ENCODE results near the gene CHST3.

CHST3 gene

DNA sequence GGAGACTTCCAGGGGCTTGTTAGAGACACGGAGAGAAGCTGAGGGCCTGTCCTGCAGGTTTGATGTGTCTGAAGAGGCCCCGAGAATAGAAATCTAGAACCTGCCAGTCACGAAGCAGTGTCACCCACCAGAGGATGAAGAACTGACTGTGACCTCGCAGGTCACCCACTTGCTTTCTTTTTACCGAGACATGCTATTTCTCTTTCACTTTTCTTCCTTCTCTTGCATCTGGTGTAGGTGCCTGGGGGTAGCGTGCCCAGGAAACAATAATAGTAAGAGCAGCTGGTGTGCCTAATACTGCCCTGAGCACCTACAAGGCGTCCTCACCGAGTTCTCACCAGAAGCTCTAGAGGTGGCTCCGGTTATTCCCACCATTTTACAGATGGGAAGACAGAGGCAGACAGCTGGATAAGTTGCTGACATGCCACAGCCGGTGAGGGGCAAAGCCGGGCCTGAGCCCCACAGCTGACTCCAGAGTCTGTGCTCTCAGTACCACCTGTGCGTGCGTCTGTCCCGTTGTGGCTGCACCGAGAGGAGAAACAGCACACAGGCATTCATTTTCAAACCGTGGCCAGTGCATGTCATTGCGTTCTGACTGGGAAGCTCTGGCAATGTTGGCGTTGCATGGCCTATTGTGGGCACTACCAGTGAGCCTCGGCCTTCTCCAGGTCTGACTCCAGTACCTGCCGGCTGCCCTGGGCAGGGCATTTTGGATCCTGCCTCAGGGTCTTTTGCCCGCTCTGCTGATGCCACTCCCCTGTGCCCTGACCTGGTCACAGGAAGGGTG lies 7.8 kb downstream of the CHST3 start:
- TF ChIP-seq, protein P1, sequence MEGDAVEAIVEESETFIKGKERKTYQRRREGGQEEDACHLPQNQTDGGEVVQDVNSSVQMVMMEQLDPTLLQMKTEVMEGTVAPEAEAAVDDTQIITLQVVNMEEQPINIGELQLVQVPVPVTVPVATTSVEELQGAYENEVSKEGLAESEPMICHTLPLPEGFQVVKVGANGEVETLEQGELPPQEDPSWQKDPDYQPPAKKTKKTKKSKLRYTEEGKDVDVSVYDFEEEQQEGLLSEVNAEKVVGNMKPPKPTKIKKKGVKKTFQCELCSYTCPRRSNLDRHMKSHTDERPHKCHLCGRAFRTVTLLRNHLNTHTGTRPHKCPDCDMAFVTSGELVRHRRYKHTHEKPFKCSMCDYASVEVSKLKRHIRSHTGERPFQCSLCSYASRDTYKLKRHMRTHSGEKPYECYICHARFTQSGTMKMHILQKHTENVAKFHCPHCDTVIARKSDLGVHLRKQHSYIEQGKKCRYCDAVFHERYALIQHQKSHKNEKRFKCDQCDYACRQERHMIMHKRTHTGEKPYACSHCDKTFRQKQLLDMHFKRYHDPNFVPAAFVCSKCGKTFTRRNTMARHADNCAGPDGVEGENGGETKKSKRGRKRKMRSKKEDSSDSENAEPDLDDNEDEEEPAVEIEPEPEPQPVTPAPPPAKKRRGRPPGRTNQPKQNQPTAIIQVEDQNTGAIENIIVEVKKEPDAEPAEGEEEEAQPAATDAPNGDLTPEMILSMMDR (IDR thresholded peaks at IDR 0.05; ENCODE audit: low read depth, low read length), result no peak
- TF ChIP-seq POLR2A (IDR thresholded peaks at IDR 0.05; ENCODE audit: extremely low read depth, insufficient read length) (no peak), MAX (IDR thresholded peaks at IDR 0.05; ENCODE audit: low read depth, low read length) (no peak), MYC (IDR thresholded peaks at IDR 0.05; ENCODE audit: low read depth, low read length) (no peak)
- DNase-seq (ENCODE audit: low read depth), result no peak
- H3K4me3 ChIP-seq (ENCODE audit: low read depth, low read length), result no peak overlapping the region

GRCh38 chr10:71972746-71973695 lies 8.8 kb downstream of the CHST3 start:
- TF ChIP-seq MAX (IDR thresholded peaks at IDR 0.05; ENCODE audit: low read depth, low read length), result no peak
- TF ChIP-seq, protein P1 (IDR thresholded peaks at IDR 0.05; ENCODE audit: low read depth, low read length), result no peak
- TF ChIP-seq MYC (IDR thresholded peaks at IDR 0.05; ENCODE audit: low read depth, low read length), result no peak
- TF ChIP-seq POLR2A (IDR thresholded peaks at IDR 0.05; ENCODE audit: extremely low read depth, insufficient read length), result no peak
- DNase-seq (ENCODE audit: low read depth), result no peak
- no peak overlapping the region for H3K4me3 ChIP-seq (ENCODE audit: low read depth, low read length)

DNA sequence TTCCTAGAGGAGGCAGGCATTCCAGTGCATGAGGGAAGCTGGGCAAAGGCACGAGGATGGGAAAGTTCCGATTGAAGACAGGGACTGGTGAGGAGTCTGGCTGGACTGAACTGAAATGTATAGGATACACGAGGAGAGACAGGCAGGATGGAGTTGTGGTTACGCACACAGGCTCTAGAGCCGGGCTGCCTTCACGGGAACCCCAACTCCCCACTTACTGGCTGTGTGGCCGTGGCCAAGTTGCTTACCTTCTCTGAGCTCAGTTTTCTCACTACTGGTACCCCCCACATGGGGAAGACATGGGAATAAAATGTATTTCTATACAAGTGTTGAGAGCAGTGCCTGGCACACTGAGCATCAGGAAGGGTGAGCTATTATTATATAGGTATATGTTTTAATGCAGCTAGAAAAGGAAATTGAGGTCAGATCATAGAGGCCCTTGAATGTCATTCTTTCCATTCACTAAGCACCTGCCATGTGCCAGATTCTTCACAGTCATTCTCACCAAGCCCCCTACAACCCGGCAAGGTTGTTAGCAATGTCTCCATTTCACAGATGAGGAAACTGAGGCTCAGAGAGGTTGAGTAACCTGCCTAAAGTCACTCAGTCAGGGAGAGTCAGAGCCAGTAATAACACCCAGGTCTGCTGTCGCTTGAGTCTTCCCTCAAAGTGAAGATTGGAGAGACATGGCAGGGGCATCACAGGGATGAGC lies 9.7 kb downstream of the CHST3 start:
- no peak overlapping the region for H3K4me3 ChIP-seq (ENCODE audit: low read depth, low read length)
- TF ChIP-seq, protein P1 (IDR thresholded peaks at IDR 0.05; ENCODE audit: low read depth, low read length), result no peak
- no peak for TF ChIP-seq MAX (IDR thresholded peaks at IDR 0.05; ENCODE audit: low read depth, low read length)
- TF ChIP-seq POLR2A (IDR thresholded peaks at IDR 0.05; ENCODE audit: extremely low read depth, insufficient read length), result no peak
- TF ChIP-seq MYC (IDR thresholded peaks at IDR 0.05; ENCODE audit: low read depth, low read length), result no peak
- DNase-seq (ENCODE audit: low read depth), result no peak

DNA sequence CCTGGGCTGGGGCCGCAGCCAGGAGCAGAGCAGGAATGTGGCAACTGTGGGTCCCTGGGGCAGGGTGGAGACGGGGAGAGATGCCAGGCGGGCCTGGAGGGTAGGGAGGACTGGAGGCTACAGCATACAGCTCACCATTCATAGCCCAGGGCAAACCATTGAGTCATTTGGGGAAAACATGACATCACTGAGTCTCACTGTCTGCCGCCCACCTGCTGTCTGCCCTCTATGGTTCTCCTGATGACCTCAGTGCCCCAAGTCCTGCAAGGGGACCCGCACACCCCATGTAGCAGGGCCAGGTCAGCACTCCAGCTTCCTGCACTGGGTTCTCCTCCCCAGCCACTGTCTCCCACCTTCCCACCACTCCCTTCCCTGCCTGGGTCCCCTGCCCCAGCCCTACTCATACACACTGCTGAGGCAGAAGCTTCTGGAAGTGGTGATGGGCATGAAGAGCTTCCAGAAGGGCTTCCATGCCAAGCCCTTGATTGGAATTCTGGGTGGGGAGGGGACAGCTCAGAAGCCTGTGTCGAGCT lies 10.4 kb downstream of the CHST3 start:
- DNase-seq (ENCODE audit: low read depth), result peak; percentile 23
- no peak for TF ChIP-seq MYC (IDR thresholded peaks at IDR 0.05; ENCODE audit: low read depth, low read length)
- no peak for TF ChIP-seq POLR2A (IDR thresholded peaks at IDR 0.05; ENCODE audit: extremely low read depth, insufficient read length)
- TF ChIP-seq, protein P1 (IDR thresholded peaks at IDR 0.05; ENCODE audit: low read depth, low read length), result no peak
- TF ChIP-seq MAX (IDR thresholded peaks at IDR 0.05; ENCODE audit: low read depth, low read length), result no peak
- no peak overlapping the region for H3K4me3 ChIP-seq (ENCODE audit: low read depth, low read length)

Measured in NB4 (cell line).